DOHH2 (cell line): ENCODE measurements around the gene CEP135.

ENCODE experiments used
- H3F3A ChIP-seq: fragments of 200-600 bp; sonication (generic), shearing (Covaris generic); 2 replicates; pipeline ENCODE4 v1.6.0; 2016; ENCODE audit warnings: antibody characterized with exemption, mild to moderate bottlenecking; ENCODE audit not compliant: control insufficient read depth, insufficient read depth
- H3K27ac ChIP-seq: fragments of 200-600 bp; sonication (generic); 2 replicates; pipeline ENCODE4 v1.5.1; 2014; ENCODE audit warnings: low read depth, mild to moderate bottlenecking, low read length, moderate library complexity
- H3K27me3 ChIP-seq: fragments of 200-600 bp; sonication (generic); 2 replicates; pipeline ENCODE4 v1.6.1; 2014; ENCODE audit warnings: mild to moderate bottlenecking, low read length, mixed read lengths; ENCODE audit not compliant: control insufficient read depth
- H3K36me3 ChIP-seq: fragments of 200-600 bp; sonication (generic); 2 replicates; pipeline ENCODE4 v1.6.1; 2014; ENCODE audit warnings: mild to moderate bottlenecking, low read length, moderate library complexity, mixed read lengths; ENCODE audit not compliant: control insufficient read depth
- H3K4me1 ChIP-seq: fragments of 200-600 bp; sonication (generic); 2 replicates; pipeline ENCODE4 v1.6.1; 2014; ENCODE audit warnings: mild to moderate bottlenecking, low read length, mixed read lengths; ENCODE audit not compliant: control insufficient read depth
- H3K4me2 ChIP-seq: fragments of 200-600 bp; sonication (generic); 2 replicates; pipeline ENCODE4 v1.6.0; 2014; ENCODE audit warnings: mild to moderate bottlenecking, low read length, moderate library complexity
- H3K4me3 ChIP-seq: fragments of 200-600 bp; sonication (generic); 2 replicates; pipeline ENCODE4 v1.5.1; 2014; ENCODE audit warnings: mild to moderate bottlenecking, low read length, mixed read lengths
- H3K79me2 ChIP-seq: fragments of 200-600 bp; sonication (generic); 2 replicates; pipeline ENCODE4 v1.6.1; 2014; ENCODE audit warnings: mild to moderate bottlenecking, low read length, mixed read lengths; ENCODE audit not compliant: control insufficient read depth
- H3K9me2 ChIP-seq: fragments of 200-600 bp; sonication (generic); replicated peaks from 2 replicates; pipeline ENCODE4 v1.6.1; 2014; ENCODE audit warnings: mild to moderate bottlenecking, low read length, mixed read lengths; ENCODE audit not compliant: control insufficient read depth
- H3K9me3 ChIP-seq: fragments of 200-600 bp; sonication (generic); 2 replicates; pipeline ENCODE4 v1.6.1; 2014; ENCODE audit warnings: antibody characterized with exemption, low read length, mixed read lengths; ENCODE audit not compliant: control insufficient read depth, insufficient read depth
- H4K20me1 ChIP-seq: fragments of 200-600 bp; sonication (generic); 2 replicates; pipeline ENCODE4 v1.6.0; 2014; ENCODE audit warnings: low read depth, mild to moderate bottlenecking, antibody characterized with exemption, low read length, moderate library complexity; ENCODE audit not compliant: control insufficient read depth, insufficient read depth
- EZH2phosphoT487 ChIP-seq: fragments of 200-600 bp; sonication (generic); IDR thresholded peaks from 2 replicates; pipeline ENCODE4 v1.6.1; 2017; ENCODE audit warnings: borderline replicate concordance, mild to moderate bottlenecking, antibody characterized with exemption, low read length, moderate library complexity, mixed read lengths
- TF ChIP-seq, protein P1 (sequence below): fragments of 200-600 bp; sonication (generic); IDR thresholded peaks from one replicate; pipeline ENCODE4 v1.5.1; 2014; ENCODE audit warnings: antibody characterized with exemption, mild to moderate bottlenecking, low read depth, low read length; ENCODE audit not compliant: poor library complexity, severe bottlenecking

The CEP135 gene

DNA sequence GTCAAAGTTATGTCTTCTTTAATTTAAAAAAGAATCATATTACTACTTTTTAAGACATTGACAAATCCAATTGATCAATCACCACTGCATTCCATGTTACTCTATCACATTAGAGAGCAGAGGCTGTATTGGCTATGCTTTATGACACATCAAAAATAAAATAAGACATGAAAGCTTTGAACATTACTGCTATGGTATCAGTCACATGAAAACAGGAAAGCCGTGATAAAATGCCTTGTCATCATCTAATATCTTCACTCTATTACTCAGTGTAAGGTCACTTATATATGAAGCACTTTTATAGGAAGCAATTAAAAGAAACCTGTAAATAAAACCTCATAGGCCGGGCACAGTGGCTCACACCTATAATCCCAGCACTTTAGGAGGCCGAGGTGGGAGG is 27.7 kb upstream of the CEP135 start:
- no peaks in the 10 kb centered on the region for H3K79me2 ChIP-seq
- no peak overlapping the region for H3K27ac ChIP-seq
- no peaks in the 10 kb centered on the region for H4K20me1 ChIP-seq
- no peaks in the 10 kb centered on the region for H3F3A ChIP-seq
- no peaks in the 10 kb centered on the region for H3K27me3 ChIP-seq
- no peaks in the 10 kb centered on the region for H3K9me2 ChIP-seq
- no peaks in the 10 kb centered on the region; the same call in 1 of the 2 replicates for H3K4me1 ChIP-seq
- no peak for TF ChIP-seq EZH2phosphoT487
- TF ChIP-seq, protein P1, sequence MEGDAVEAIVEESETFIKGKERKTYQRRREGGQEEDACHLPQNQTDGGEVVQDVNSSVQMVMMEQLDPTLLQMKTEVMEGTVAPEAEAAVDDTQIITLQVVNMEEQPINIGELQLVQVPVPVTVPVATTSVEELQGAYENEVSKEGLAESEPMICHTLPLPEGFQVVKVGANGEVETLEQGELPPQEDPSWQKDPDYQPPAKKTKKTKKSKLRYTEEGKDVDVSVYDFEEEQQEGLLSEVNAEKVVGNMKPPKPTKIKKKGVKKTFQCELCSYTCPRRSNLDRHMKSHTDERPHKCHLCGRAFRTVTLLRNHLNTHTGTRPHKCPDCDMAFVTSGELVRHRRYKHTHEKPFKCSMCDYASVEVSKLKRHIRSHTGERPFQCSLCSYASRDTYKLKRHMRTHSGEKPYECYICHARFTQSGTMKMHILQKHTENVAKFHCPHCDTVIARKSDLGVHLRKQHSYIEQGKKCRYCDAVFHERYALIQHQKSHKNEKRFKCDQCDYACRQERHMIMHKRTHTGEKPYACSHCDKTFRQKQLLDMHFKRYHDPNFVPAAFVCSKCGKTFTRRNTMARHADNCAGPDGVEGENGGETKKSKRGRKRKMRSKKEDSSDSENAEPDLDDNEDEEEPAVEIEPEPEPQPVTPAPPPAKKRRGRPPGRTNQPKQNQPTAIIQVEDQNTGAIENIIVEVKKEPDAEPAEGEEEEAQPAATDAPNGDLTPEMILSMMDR: no peak
- H3K36me3 ChIP-seq: no peaks in the 10 kb centered on the region
- H3K9me3 ChIP-seq: no peaks in the 10 kb centered on the region
- H3K4me2 ChIP-seq: no peak overlapping the region
- no peak overlapping the region for H3K4me3 ChIP-seq

DNA sequence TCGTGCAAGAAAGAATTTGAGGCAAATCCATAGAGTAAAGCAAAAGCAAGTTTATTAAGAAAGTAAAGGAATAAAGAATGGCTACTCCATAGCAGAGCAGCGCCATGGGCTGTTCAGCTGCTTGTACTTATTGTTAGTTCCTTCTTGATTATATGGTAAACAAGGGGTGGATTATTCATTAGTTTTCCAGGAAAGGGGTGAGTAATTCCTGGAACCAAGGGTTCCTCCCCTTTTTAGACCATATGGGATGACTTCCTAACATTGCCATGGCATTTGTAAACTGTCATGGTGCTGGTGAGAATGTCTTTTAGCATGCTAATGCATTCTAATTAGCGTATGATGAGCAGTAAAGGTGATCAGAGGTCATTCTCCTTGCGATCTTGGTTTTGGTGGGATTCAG is 23.5 kb upstream of the CEP135 start:
- no peaks in the 10 kb centered on the region for H3F3A ChIP-seq
- no peak overlapping the region for H3K27ac ChIP-seq
- no peaks in the 10 kb centered on the region for H3K79me2 ChIP-seq
- H3K4me1 ChIP-seq: peaks cover 16% of the 10 kb centered on the region
- H3K4me3 ChIP-seq: no peak overlapping the region
- no peaks in the 10 kb centered on the region for H3K9me3 ChIP-seq
- H4K20me1 ChIP-seq: no peaks in the 10 kb centered on the region
- no peaks in the 10 kb centered on the region for H3K9me2 ChIP-seq
- H3K36me3 ChIP-seq: no peaks in the 10 kb centered on the region
- TF ChIP-seq EZH2phosphoT487: no peak
- TF ChIP-seq, protein P1: no peak
- no peak overlapping the region for H3K4me2 ChIP-seq
- H3K27me3 ChIP-seq: no peaks in the 10 kb centered on the region

DNA sequence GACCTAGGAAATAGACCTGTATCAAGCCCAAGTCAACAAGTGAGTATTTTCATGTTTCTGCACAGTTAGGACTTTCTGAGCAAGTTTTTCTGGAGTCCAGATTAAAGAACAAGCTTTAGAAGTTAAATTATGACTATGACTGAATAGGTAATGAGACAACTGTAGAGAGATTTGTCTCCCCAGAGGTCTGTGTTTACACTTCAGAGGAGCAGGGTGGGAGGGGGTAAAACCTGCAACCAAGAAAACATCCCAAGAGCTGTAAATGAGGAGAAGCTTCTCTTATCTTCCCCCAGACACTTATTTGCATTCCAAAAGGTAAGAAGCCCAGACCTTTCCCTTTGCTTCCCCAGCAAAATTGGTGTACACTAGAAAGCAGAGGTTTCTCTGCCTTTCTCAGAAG is 22.1 kb upstream of the CEP135 start:
- Histone ChIP-seq H3K27ac (no peak overlapping the region), H3F3A (no peaks in the 10 kb centered on the region), H3K27me3 (no peaks in the 10 kb centered on the region), H4K20me1 (no peaks in the 10 kb centered on the region), H3K9me3 (no peaks in the 10 kb centered on the region), H3K4me3 (no peak overlapping the region), H3K4me2 (no peak overlapping the region), H3K9me2 (no peaks in the 10 kb centered on the region), H3K4me1 (peaks cover 22% of the 10 kb centered on the region), H3K36me3 (no peaks in the 10 kb centered on the region), H3K79me2 (no peaks in the 10 kb centered on the region)
- TF ChIP-seq, protein P1: no peak
- no peak for TF ChIP-seq EZH2phosphoT487
